RPMI7951 (cell line): Measurements from ENCODE around the gene SIX1. TPM values are rescaled to one million over a fixed set of nuclear protein-coding genes. Genes with fewer than 3 reads are reported as not detected.

Experiments
- DNase-seq: peaks from one replicate; pipeline ENCODE4 v3.0.0-alpha.2; 2012; ENCODE audit warnings: low read depth
- total RNA-seq: library from RNA; depleted of rRNA; stranded (reverse); fragments of >200 nt; shearing (Covaris generic); gene quantifications from 2 replicates; pipeline ENCODE4 v1.2.3, GENCODE V29; 2014

SIX1 gene
- total RNA-seq, 1 experiment from 2014 or later = 7.7 TPM

DNA sequence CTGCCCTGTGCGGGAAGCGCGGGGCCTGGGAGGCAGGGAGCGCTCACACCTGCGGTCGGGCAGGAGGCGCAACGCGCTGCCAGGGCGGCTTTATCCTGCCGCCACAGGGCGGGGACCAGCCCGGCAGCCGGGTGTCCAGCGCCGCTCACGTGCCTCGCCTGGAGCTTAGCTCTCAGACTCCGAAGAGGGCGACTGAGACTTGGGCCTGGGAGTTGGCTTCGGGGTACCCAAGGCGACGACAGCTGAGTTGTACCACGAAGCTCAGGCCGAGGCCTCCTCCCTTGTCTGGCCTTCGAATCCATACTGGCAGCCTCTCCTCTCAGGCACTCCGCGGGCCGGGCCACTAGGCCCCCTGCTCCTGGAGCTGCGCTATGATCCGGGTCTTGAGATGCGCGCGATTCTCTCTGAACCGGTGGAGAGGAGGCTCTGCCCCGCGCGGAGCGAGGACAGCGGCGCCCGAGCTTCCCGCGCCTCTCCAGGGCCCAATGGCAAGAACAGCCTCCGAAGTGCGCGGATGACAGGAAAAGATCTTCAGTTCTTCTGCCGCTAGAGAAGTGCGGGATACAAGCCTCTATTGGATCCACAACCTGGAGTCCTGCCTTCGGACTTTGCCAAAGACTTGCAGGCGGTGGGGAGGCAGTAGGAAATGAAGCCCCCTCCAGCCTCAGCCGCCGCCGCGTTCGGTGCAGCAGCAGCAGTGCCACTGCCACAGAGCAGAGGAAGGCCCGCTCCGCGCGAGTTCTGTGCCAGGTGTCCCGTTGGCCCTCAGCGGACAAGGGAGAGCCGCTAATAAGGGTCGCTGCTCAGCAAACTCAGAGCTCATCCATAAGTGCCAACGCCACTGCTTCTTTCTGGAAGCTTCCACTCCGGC, 6.8 kb downstream of the SIX1 start:
- DNase-seq = no peak

DNA sequence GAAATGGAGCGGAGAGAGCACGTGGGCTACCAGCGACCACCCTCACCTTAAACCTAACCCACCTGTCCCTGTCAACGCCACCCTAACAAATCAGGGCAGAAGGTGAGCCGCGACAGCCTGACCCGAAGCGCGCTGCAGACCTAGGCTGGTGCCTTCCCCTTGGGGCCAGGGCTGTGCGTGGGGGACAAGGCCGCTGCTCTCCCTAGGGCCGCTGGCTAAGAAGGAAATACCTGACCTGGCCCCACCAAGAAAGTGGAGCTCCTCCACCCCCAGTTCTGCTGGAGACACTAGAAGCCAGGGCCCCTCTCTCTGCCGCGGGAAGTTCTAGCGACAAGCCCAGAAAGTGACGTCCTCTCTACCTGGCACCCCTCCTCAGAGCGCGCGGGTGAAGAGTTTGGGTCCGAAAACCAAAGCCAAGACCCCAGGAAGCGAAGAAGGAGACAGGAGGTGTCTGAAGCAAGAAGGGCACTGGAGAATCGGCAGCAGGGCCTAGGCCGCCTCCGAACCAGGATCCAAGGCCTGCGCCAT, 7.5 kb downstream of the SIX1 start:
- DNase-seq = no peak

DNA sequence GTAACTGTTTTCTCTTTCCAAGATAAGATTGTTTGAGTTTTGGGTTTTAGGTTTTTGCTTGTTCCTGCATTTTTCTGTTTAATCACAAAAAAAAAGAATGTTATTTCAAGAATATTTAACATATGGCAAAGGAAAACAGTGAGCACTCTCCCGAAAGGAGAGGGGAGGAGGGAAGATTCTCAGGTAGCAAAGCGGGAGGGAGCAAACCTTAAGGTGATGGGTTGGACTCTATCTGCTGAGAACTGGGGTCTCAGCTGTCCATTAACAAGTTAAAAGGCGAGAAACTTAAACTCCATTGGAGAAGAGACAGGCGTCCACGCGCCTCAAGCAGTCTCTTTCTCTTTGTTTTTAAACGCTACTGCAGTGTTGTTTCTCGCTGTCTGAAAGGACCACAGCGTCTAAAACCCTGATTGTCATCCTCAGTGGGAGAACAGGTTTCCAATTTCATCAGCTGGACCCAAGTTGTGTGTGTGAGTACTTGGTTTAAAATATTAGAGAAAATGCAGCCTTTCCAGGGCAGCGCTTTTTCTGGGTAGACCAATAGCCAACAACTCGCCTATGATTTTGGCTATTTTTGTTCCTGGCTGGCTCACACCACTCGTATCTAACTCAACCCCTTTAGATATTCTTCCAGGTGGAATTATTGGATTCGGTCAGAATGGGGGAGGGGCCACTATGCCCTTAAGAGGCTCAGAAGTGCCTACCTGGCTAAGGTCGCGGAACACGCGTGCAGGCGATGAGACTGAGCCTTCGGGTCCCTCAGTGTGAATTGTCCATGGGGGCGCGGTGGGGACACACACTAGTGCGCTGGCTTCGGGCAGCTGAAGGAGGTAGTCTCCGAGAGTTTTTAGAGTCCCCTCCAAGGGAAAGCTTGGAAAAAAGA, 8.2 kb downstream of the SIX1 start:
- no peak for DNase-seq

DNA sequence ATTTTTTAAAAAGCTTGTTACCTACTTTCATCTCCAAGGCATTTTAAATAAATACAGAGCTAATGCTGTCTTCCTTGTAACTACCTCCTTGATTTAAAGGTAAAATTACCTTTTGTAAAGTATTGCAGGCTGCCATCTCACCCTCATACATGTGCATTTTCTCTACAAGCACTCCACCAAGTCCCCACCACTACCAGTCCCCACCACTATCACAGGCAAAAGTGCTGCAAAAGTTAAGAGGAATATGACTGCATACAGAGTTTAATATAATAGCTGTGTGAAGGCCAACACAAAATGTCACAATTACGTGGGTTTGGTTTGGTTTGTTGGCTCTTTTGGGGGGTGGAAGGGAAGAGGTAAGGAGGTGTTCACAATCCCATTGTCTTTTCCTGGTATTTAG, 9.6 kb downstream of the SIX1 start:
- DNase-seq = no peak

DNA sequence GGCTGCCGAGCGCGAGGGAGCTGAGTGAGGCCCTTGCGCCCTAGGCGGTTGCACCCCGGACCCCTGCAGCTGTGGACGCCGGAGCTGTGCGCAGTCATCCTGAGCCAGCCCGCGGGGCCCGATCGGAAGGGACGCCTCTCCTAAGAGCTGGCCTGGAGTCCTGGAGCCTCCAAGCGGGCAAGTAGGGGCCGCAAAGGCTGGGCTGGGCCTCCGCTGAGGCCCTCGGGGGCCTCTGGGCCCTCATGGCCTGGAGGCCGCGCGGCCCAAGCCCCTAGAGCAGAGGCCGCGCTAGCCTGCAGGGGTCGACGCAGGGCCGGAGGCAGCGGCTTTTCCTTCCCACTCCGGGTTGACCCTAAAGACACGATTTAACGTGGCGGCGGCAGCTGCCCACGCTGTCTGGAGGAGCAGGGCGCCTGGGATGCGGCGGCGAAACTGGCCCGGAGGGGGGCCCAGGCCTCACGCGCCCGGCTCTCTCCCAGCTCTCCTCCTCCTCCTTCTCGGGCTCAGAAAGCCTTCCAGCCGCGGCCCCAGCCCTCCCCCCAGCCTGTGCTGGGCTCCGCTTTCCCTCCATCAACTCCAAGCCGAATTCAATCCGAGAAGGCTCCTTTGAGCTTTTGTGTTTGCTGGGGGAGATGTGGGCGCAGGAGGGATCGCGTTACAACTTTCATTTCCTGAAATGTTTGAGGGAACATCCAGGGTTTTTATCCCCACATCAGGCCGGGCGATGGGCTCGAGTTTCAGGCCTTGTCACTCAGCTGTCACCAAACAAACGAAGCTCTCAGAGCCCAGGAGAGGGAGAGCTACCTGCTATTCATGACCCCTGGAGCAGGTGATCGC, 11.6 kb downstream of the SIX1 start:
- DNase-seq = no peak

DNA sequence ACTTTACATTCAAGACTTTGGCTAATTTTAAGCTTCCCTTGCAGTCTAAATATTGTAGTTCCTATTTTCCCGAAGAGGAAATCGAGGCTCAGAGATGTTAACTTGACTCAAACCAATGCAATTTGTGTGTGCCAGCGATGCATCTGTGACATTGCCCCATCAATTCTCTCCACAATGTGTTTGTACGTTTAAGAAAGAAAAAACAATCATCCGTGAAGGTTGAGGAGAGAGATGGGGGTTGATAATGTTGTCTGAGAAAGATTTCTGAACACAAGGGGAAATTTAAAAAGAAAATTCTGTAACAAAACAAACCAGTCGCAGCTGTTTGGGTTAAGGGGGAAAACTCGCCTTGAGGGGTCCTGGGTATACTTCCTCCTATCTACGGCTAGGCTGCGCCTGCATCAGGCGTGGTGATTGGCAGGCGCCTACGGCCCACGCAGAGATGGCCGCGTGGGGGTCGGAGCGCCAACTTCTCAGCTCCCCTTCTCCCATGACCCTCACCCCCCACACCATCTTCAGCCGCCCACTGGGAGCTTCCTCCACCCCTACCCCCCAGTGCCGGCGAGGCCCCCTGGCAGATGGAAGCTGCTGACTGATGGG, 12.3 kb downstream of the SIX1 start:
- no peak for DNase-seq

DNA sequence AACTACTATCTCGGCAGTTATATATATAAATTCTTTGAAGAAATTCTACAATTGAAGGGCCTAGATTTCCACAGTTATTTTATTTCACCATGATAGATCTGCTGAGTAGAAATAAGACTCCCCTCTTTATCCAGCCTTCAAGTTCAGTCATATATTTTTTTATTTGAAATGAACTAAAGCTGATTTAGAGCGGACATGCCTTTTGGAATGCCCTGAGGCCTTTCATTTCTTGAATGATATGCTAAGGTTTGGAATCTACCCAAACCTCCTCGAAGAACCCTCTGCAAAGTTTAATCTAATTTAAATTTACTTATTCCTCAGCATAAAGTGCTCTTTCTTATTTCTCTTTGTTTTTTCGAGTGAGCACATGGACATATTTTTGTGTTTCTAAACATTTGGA, 15.1 kb downstream of the SIX1 start:
- DNase-seq = no peak

DNA sequence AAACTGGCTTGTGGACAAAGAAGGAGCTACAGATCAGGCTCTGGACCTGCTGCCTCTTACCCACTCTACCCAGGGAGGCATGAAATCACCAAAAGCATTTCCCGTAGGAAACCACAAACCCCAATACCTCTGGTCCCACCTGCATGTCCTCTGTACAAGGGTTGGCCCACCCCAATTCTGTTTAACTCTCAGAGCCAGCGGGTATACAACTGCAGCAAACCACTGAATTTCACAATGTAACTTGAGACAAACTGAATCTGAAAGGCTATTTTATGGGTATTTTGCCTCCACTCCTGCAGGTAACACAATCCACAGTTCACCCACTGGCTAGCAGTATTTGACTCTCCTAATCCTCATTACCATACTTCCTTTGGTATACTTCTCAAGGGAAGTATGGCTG, 16.5 kb downstream of the SIX1 start:
- DNase-seq = no peak

DNA sequence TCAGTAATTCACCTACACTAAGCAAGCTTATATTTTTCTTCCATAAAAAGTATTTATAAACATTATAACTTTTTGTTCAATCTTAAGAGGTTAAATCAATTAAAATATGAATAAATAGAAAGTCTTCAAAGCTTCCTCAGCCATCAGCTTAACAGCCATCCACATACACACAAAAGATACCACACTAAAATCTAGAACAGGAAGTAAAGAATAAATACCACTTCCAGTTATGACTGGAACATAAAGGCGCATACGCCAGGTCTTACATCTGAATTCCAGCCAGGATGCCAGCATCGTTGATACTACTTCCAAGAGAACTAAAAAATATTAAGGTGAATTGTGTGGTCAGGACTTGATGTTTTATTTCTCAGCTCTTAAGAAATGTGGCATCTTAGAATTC, 17.0 kb downstream of the SIX1 start:
- DNase-seq = no peak

DNA sequence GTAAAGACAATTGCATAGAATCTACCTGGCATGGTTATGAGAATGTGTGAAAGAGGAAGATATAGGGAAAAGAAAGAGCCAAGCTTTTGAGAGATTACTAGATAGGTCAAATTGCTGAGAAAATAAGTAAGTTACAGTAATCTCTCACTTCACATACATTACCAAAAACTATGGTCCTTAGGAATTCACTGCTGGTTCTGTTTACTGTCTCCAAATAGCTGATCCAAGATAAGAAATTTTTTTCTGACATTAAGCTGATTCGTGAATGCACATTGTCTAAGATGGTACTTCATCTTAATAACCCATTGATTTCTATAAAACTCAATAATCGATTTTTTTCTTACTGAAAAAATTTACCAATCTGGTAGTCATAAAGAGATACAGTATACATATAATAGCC, 17.4 kb downstream of the SIX1 start:
- no peak for DNase-seq

DNA sequence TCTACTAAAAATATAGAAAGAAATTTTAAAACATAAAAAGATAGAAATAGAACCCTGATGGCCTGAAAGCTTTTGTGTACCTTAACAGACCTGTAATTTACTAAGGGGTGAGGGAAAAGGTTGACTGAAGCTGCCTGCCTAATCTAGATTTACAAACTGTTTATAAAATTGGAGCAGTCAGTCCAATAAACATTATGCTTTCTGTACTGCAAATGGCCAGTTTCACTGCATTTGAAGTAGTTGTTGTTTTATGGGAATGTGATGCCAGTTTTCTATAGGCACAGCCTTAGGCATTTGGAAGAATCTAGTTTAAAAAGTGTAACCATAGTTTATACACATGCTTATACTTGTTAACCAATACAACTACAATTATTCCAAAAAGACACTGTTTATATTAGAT, 19.1 kb downstream of the SIX1 start:
- DNase-seq = no peak

DNA sequence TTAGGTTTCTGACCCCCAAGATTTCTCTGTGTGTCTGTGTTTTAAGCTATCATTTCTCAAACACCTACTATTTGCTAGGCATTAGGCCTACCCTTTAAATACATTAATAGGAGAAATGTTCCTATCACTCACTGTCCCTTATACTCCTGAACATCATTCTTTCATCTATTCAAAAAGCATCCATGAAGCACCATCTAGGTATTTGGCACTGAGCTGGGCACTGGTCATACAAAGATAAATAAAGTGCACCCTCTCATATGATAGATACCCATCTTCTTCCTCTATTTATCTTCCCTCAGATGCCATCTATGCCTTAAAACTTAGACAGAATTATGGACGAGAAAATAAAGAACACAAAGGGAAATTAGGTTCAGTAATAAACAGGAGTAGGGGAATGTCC, 20.4 kb downstream of the SIX1 start:
- no peak for DNase-seq

DNA sequence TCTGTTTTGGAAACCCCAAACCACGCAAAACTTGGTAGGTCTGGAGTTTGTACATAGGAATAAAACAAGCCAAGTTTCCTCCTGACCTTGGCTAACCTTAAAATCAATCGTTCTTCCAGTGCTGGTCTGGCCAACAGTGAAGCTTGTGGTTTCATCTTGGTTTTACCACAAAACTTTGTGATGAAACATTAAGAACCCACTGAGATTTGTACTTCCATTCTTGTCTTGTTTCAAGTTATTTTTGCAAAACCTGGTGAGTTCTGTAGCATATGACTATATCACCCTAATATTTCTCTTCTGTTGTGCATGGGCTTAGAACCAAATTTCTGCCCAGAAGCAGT, 26.4 kb downstream of the SIX1 start:
- peak; percentile 48 for DNase-seq

DNA sequence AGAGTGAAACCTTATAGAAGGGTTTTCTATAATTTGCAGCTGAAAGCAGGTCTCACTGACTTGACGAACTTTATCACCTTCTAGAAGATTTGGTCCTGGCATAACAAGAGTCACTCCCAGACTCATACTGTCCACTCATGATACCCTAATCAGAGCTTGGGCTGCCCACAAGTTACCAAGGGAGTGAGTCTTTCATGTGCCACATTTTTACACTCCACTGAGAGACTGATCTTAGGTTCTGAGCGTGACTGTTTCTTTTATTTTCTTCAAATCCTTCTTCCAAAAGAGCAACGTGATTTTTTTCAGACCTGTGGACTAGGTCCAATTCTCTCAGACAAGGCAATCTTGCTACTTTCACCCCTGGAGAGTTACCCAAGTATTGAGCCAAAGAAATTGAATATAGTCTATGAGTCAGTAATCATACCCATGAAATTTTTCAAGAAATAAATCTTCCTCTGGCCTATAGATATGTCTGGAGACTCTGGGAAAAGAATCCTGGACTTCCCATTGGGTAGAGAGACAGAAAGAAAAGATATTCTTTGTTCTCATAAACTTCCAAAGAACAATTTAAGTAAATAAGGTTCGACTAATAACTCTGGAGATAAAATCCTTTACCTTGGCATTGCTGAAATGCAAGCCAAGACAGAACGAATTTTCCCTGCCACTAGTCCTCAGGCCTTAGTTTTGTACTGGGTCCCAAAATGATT, 26.9 kb downstream of the SIX1 start:
- DNase-seq = no peak

DNA sequence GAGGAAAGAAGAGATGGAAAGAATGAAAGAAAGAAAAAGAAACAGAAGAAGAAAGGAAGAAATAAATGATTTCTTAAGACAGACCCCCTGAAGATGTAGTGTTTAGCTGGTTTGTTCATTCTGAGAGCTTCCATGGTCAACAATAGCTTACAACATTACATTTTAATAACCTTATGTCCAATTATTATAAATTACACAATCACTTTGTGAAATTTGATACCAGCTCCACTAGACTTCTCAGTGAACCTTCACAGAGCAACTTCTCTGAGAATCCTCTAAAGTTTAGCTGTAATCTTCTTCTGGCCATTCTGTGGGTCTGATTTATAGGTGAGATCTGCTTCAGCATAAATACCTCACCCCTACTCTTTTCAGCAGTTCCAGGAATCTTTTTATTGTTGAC, 27.9 kb downstream of the SIX1 start:
- no peak for DNase-seq

DNA sequence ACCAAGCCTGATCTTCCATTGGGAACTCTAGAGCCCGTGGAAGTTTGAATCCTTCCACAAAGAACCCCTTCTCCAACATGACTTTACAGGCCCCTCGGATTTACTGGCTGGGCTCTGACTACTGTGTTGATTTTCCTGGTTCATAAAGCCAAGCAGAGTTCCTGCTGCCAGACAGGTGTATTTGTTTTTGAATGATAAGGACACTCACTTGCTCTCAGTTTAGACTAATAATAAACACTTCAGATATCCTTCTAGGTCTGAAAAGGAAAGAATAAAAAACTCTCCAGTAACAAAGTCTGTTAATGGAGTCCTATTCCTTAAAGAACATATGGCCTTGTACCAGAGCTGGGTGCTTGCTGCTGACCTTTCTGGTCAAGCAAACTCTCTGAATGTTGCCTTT, 31.0 kb downstream of the SIX1 start:
- DNase-seq = no peak

DNA sequence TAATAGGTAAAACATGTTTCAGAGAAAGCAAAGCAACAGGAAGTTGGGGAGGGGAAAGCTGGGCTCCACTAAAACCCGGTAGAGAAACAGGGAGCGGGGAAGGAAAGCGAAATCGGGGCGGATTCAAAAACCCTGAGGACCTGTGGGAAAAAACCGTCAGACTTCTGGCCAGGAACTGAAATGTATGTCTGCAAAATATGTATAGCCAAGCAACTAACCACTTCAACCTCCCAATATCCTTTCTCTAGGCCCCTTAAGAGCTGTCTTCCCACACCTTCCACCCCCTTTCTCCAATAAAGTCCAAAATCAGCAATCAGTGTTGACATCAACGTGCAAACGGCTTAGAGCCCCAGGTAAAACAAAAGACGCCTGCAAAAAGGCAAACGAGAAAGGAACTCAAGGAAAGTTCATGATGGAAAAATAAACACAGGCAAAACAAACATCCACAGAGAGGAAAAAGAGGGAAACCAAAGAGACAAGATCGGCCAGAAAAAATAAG, 32.8 kb downstream of the SIX1 start:
- DNase-seq = no peak

DNA sequence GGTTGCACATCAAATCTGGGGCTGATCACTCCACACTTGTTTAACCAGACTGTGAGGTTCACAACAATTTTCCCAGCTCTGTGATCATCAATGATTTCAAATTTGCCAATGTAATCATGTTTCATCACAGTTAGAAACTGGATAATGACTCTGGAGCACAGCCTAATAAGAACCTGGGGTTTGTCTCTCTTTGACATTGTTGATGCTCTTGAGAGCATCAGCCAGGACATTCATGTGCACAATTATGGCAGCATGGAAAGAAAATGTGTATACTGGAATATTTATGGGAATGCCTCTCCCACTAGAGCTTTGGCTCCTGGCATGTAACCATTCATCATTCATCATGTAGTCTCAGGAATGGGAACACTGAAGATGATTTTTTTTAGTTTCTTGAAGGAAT, 47.0 kb downstream of the SIX1 start:
- DNase-seq = no peak

DNA sequence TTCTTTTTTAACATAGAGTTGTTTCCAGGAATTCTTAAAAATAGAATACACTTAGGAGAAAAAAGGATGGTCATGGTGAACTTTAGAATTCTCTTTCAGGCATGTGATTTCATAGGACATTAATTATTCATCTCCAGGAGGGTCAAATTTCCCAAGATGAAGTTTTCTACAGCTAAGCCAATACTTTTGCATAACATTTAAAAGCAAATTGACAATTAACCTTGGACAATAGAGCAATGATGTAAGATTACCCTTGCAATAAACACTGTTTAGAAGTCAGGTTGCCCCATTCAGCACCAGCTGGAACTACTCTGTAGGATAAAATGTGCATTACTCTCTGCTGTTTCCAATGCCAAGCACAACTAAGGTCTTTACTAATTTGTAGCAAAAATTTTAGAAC, 49.5 kb downstream of the SIX1 start:
- DNase-seq = no peak

DNA sequence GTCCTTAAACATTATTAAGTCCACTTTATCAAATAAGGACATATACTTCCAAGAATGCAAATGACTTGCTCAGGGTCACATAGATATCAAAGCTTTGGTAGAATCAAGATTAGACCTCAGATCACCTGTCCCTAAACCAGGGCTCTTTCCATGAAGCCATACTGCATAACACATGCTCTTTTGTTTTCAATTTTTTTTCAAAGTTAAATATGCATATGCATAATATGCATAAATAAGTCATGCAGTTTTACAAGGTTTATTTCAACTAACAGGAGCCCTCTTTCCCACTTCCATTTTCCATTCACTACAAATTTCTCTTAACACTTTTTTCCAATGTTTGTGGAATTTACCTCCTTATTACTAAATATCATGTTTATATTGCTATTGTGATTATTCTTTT, 53.1 kb downstream of the SIX1 start:
- no peak for DNase-seq

DNA sequence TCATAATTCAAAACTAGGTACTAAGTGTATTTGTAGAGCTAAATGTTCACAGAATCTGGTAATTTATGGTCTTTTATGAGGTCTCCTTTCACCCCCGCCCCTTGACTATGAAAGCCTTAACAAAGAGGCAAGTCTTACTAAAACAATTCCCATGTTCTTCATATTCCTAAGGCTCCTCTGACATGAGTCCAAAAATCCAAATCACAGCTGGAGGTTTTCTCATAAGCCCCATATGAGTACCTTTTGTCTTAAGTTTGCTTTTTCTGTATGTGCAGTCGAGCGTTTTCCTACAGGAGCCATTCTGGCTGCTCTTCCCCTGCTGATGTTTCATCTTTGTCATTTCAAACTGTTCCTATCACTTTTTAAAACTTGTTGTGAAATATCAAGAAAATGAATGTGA, 55.2 kb downstream of the SIX1 start:
- DNase-seq = no peak
